GM12878 (cell line): ENCODE measurements around the gene UBE2F. TPM values are rescaled to one million over a fixed set of nuclear protein-coding genes. Genes with fewer than 3 reads are reported as not detected.

Experiments used
- ATAC-seq: fragments of 200-7000 bp; cut with Tn5 transposase; 3 replicates; pipeline ENCODE4 v1.9.1; 2020; ENCODE audit warnings: mild to moderate bottlenecking, moderate library complexity
- BruUV-seq: library from RNA; stranded (reverse); fragments of 400-500 nt; replicated peaks from 2 replicates; lab custom pipeline; 2021; lab: Mats Ljungman, UMichigan
- CTCF ChIA-PET: fragments of 300-600 bp; sonication (Branson Sonifier 250); formaldehyde crosslinking; extraction: SDS; loops from one replicate; lab custom pipeline; 2021; ENCODE audit warnings: inconsistent platforms; lab: Yijun Ruan, JAX
- POLR2A ChIA-PET: fragments of 350-600 bp; formaldehyde crosslinking; extraction: SDS; loops from one replicate; lab custom pipeline; 2021; ENCODE audit warnings: inconsistent platforms; lab: Charles Lee
- RAD21 ChIA-PET: fragments of 300-600 bp; sonication (Branson Sonifier 250); formaldehyde crosslinking; loops from one replicate; lab custom pipeline; 2023; ENCODE audit warnings: antibody characterized with exemption; ENCODE audit not compliant: unreplicated experiment; lab: Charles Lee
- SMC1A ChIA-PET: fragments of 300-600 bp; sonication (Branson Sonifier 250); formaldehyde crosslinking; loops from one replicate; lab custom pipeline; 2023; ENCODE audit not compliant: unreplicated experiment, uncharacterized antibody; lab: Charles Lee
- DNase-seq: peaks from one replicate; pipeline ENCODE4 v3.0.0-alpha.2; 2011; ENCODE audit warnings: low read depth, low spot score
- FAIRE-seq: peaks from 3 replicates; lab custom pipeline; 2011; peaks lifted over from hg19 to GRCh38; lab: Jason Lieb, UNC
- H2AFZ ChIP-seq: 2 replicates; pipeline ENCODE4 v1.6.0; 2011; ENCODE audit warnings: low read depth, low read length, control low read depth; ENCODE audit not compliant: control insufficient read depth
- H3K27ac ChIP-seq: 2 replicates; pipeline ENCODE4 v1.5.1; 2011; ENCODE audit warnings: control low read depth; ENCODE audit not compliant: control insufficient read depth, insufficient read depth
- H3K27me3 ChIP-seq, 2 experiments: replicated peaks in 1 of 2; 2 replicates each; pipeline versions ENCODE4 v1.6.0 to v1.6.1; 2011; ENCODE audit warnings: low read length in 1 of 2; ENCODE audit not compliant: control insufficient read depth in 2 of 2, insufficient read depth in 2 of 2
- H3K36me3 ChIP-seq, 2 experiments: 2 replicates each; pipeline ENCODE4 v1.5.1; 2011; ENCODE audit warnings: low read length in 1 of 2; ENCODE audit not compliant: control insufficient read depth in 2 of 2, insufficient read depth in 2 of 2
- H3K4me1 ChIP-seq: 2 replicates; pipeline ENCODE4 v1.6.1; 2011; ENCODE audit warnings: mild to moderate bottlenecking, low read length, moderate library complexity, mixed read lengths; ENCODE audit not compliant: control insufficient read depth, insufficient read depth
- H3K4me2 ChIP-seq: 2 replicates; pipeline ENCODE4 v1.6.0; 2011; ENCODE audit warnings: control low read depth; ENCODE audit not compliant: control insufficient read depth, insufficient read depth
- H3K4me3 ChIP-seq: fragments of 200-600 bp; sonication (generic); 2 replicates; pipeline ENCODE4 v1.5.1; 2016
- H3K79me2 ChIP-seq: 2 replicates; pipeline ENCODE4 v1.6.0; 2011; ENCODE audit warnings: low read length; ENCODE audit not compliant: control insufficient read depth, insufficient read depth
- H3K9ac ChIP-seq: 2 replicates; pipeline ENCODE4 v1.8.0; 2011; ENCODE audit warnings: low read length, control low read depth, mixed read lengths; ENCODE audit not compliant: control insufficient read depth, insufficient read depth
- H3K9me3 ChIP-seq: replicated peaks from 3 replicates; pipeline ENCODE4 v1.5.1; 2011; ENCODE audit warnings: mild to moderate bottlenecking, low read length; ENCODE audit not compliant: control insufficient read depth, insufficient read depth
- H4K20me1 ChIP-seq: 2 replicates; pipeline ENCODE4 v1.6.0; 2011; ENCODE audit not compliant: control insufficient read depth, insufficient read depth
- ATF3 ChIP-seq: IDR thresholded peaks from 2 replicates; pipeline ENCODE4 v1.6.1; 2011; ENCODE audit warnings: low read depth, mild to moderate bottlenecking, low read length, moderate library complexity, borderline replicate concordance; ENCODE audit errors: extremely low read depth
- CTCF ChIP-seq, 3 experiments: IDR thresholded peaks in 2 of 3; conservative IDR thresholded peaks in 1 of 3; 2 replicates each; pipeline ENCODE4 v1.5.1; 2011; ENCODE audit warnings: low read depth in 3 of 3, low read length in 3 of 3, mild to moderate bottlenecking in 3 of 3, control low read depth in 2 of 3, moderate library complexity in 2 of 3, inconsistent platforms in 1 of 3, mixed read lengths in 1 of 3; ENCODE audit not compliant: control insufficient read depth in 2 of 3, insufficient read depth in 1 of 3; ENCODE audit errors: extremely low read depth in 1 of 3
- E2F4 ChIP-seq: IDR thresholded peaks from 2 replicates; pipeline ENCODE4 v1.6.1; 2012; ENCODE audit warnings: low read depth, low read length, improper control_type of control experiment
- EED ChIP-seq: sonication (generic); IDR thresholded peaks from 2 replicates; pipeline ENCODE4 v1.6.1; 2016; ENCODE audit warnings: antibody characterized with exemption, low read depth
- GATAD2B ChIP-seq: fragments of 450-650 bp; conservative IDR thresholded peaks from 2 replicates; pipeline ENCODE4 v1.6.1; 2017; ENCODE audit warnings: low read depth, mild to moderate bottlenecking, moderate library complexity
- IRF4 ChIP-seq: IDR thresholded peaks from 2 replicates; pipeline ENCODE4 v1.6.1; 2011; ENCODE audit warnings: low read depth, low read length
- KAT2A ChIP-seq: conservative IDR thresholded peaks from 2 replicates; pipeline ENCODE4 v1.6.1; 2011; ENCODE audit warnings: low read depth, low read length; ENCODE audit not compliant: control insufficient read depth
- MYB ChIP-seq: fragments of 150-350 bp; IDR thresholded peaks from 2 replicates; pipeline ENCODE4 v1.6.1; 2014; ENCODE audit warnings: mild to moderate bottlenecking, low read depth, low read length, borderline replicate concordance
- NFXL1 ChIP-seq: fragments of 450-650 bp; IDR thresholded peaks from 2 replicates; pipeline ENCODE4 v1.6.1; 2017; ENCODE audit warnings: antibody characterized with exemption, mild to moderate bottlenecking, borderline replicate concordance
- PBX3 ChIP-seq: IDR thresholded peaks from 2 replicates; pipeline ENCODE4 v1.6.1; 2011; ENCODE audit warnings: mild to moderate bottlenecking, low read depth, low read length, moderate library complexity; ENCODE audit not compliant: insufficient replicate concordance
- PKNOX1 ChIP-seq: fragments of 450-650 bp; IDR thresholded peaks from 2 replicates; pipeline ENCODE4 v1.6.1; 2016; ENCODE audit warnings: mild to moderate bottlenecking
- POLR2AphosphoS5 ChIP-seq: IDR thresholded peaks from 2 replicates; pipeline ENCODE4 v1.6.1; 2011; ENCODE audit warnings: mild to moderate bottlenecking, low read length, inconsistent platforms
- RBBP5 ChIP-seq: fragments of 200-600 bp; sonication (generic); conservative IDR thresholded peaks from 2 replicates; pipeline ENCODE4 v1.6.1; 2016
- SKIL ChIP-seq: fragments of 450-650 bp; IDR thresholded peaks from 2 replicates; pipeline ENCODE4 v1.6.1; 2017; ENCODE audit warnings: mild to moderate bottlenecking, low read depth, inconsistent platforms; ENCODE audit not compliant: poor library complexity, severe bottlenecking
- TCF3 ChIP-seq: IDR thresholded peaks from 2 replicates; pipeline ENCODE4 v1.6.1; 2012; ENCODE audit warnings: low read depth, mild to moderate bottlenecking, low read length, borderline replicate concordance; ENCODE audit not compliant: insufficient read depth
- ZNF622 ChIP-seq: fragments of 450-650 bp; IDR thresholded peaks from 2 replicates; pipeline ENCODE4 v1.6.1; 2017; ENCODE audit warnings: mild to moderate bottlenecking, inconsistent platforms
- WGBS: methylation state at CpG from one replicate; pipeline ENCODE4 v1.1.6; 2016; ENCODE audit warnings: low lambda C conversion rate; ENCODE audit not compliant: insufficient replicate concordance, insufficient coverage; ENCODE audit errors: missing lambda C conversion rate; 5-methylcytosine and 5-hydroxymethylcytosine counted together
- in situ Hi-C: fragments of 300-500 bp; cut with MboI; formaldehyde crosslinking; loops from 9 replicates; pipeline ENCODE4 v1.14.3; 2018; ENCODE audit warnings: mixed read lengths
- intact Hi-C: fragments of 100-400 bp; cut with micrococcal nuclease; formaldehyde crosslinking; loops from one replicate; pipeline ENCODE4 v1.14.2; 2022; ENCODE audit not compliant: unreplicated experiment
- polyA plus RNA-seq, 11 experiments: library from polyadenylated mRNA; depleted of rRNA in 4 of 11; unstranded in 6 of 11; stranded (reverse) in 5 of 11; fragments of >200 nt; fragmentation: Nextera tagmentation in 4 of 11; fragmentation: Illumina TruSeq in 1 of 11; extraction: Ambion mirVana in 4 of 11; extraction: Trizol in 1 of 11; gene quantifications; 1 replicate in 1 of 11; 2 replicates in 10 of 11; pipeline versions ENCODE4 v1.2.1 to v1.2.3, GENCODE V29; 2011 to 2016; ENCODE audit warnings: inconsistent platforms in 2 of 11, missing spikeins in 2 of 11, low read depth in 1 of 11
- total RNA-seq, 4 experiments: library from RNA; depleted of rRNA in 3 of 4; stranded (reverse); fragments of >200 nt in 3 of 4; fragmentation: Illumina TruSeq in 1 of 4; extraction: Trizol in 1 of 4; gene quantifications; 2 replicates each; pipeline versions ENCODE4 v1.2.1 to v1.2.3, GENCODE V29; 2013 to 2021

Gene UBE2F
- total and polyA plus RNA-seq, 10 of the 15 experiments (the other 5 are each of a cell fraction or from before 2014, with no cell fraction given): 12.3 to 64.4 (median 31.5) TPM

- H3K9me3 ChIP-seq: no peaks in the 10 kb centered on the region
- intact Hi-C loops: no loop called here
- H3K4me3 ChIP-seq: no peak overlapping the region
- ChIA-PET RAD21 (no interaction called here), POLR2A (no interaction called here), CTCF (no interaction called here), SMC1A (no interaction called here)
- ATAC-seq (no peak), DNase-seq (no peak), FAIRE-seq (no peak)
- no peak overlapping the region for H3K4me2 ChIP-seq
- in situ Hi-C loops: no loop called here
- H3K9ac ChIP-seq: no peak overlapping the region
- H3K27ac ChIP-seq: no peak overlapping the region
- no peaks in the 10 kb centered on the region for H4K20me1 ChIP-seq
- BruUV-seq: no TSS peak
- H3K36me3 ChIP-seq: no peaks in the 10 kb centered on the region
- H3K27me3 ChIP-seq: no peaks in the 10 kb centered on the region
- peaks cover 4% of the 10 kb centered on the region; the same call in 1 of the 2 replicates for H3K4me1 ChIP-seq
- WGBS: 16% methylated on average over 5 of the region's 5 CpGs
- no peak overlapping the region for H2AFZ ChIP-seq
- no peaks in the 10 kb centered on the region for H3K79me2 ChIP-seq
- TF ChIP-seq SKIL: no peak
- no peak for TF ChIP-seq GATAD2B
- TF ChIP-seq EED: no peak
- TF ChIP-seq MYB: no peak
- TF ChIP-seq IRF4: no peak
- no peak for TF ChIP-seq NFXL1
- TF ChIP-seq PKNOX1: no peak
- TF ChIP-seq ATF3: no peak
- no peak for TF ChIP-seq ZNF622
- TF ChIP-seq POLR2AphosphoS5: no peak
- no peak for TF ChIP-seq PBX3
- TF ChIP-seq E2F4: no peak
- no peak for TF ChIP-seq CTCF (IDR thresholded peaks at IDR 0.05 in 2 of 3, conservative IDR thresholded peaks at IDR 0.05 in 1 of 3; ENCODE audit: control insufficient read depth in 2 of 3, extremely low read depth in 1 of 3, insufficient read depth in 1 of 3, low read depth in 3 of 3, low read length in 3 of 3)
- TF ChIP-seq RBBP5: no peak
- no peak for TF ChIP-seq TCF3
- no peak for TF ChIP-seq KAT2A
Measured at GRCh38 chr2:237934186-237934585, 32.6 kb upstream of the UBE2F start.
